GM12878 (cell line): ENCODE results near the gene USP50.

Source experiments
- NBN ChIP-seq: fragments of 450-650 bp; IDR thresholded peaks from 2 replicates; pipeline ENCODE4 v1.6.1; 2016
- NR2C2 ChIP-seq: IDR thresholded peaks from 2 replicates; pipeline ENCODE4 v1.6.1; 2011; ENCODE audit warnings: borderline replicate concordance, low read depth; ENCODE audit not compliant: control insufficient read depth, insufficient read length
- SIN3A ChIP-seq: IDR thresholded peaks from 2 replicates; pipeline ENCODE4 v1.6.1; 2012; ENCODE audit warnings: low read depth, low read length, improper control_type of control experiment
- SMC3 ChIP-seq: IDR thresholded peaks from 2 replicates; pipeline ENCODE4 v1.6.1; 2011; ENCODE audit warnings: low read length, improper control_type of control experiment, borderline replicate concordance
- TF ChIP-seq, protein P1 (sequence below), 3 experiments: IDR thresholded peaks in 2 of 3; conservative IDR thresholded peaks in 1 of 3; 2 replicates each; pipeline ENCODE4 v1.5.1; 2011; ENCODE audit warnings: low read depth in 3 of 3, low read length in 3 of 3, mild to moderate bottlenecking in 3 of 3, control low read depth in 2 of 3, moderate library complexity in 2 of 3, inconsistent platforms in 1 of 3, mixed read lengths in 1 of 3; ENCODE audit not compliant: control insufficient read depth in 2 of 3, insufficient read depth in 1 of 3; ENCODE audit errors: extremely low read depth in 1 of 3
- TF ChIP-seq, protein P2 (sequence below): fragments of 450-650 bp; IDR thresholded peaks from 2 replicates; pipeline ENCODE4 v1.6.1; 2014; ENCODE audit warnings: mild to moderate bottlenecking

DNA sequence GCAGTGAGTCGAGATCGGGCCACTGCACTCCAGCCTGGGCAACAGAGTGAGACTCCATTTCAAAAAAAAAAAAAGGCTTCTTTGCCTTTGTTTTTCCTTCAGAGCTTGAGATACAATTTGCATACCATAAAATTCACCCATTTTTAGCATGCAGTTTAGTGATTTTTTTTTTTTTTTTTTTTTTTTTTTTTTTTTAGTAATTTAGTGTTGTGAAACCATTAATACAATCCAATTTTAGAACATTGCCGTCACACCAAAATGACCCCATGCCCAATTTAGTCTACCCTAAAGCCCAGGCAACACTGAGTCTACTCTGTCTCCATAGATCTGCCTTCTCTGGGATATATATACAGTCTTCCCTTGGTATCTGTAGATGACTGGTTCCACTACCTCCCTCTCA, 61.1 kb downstream of the USP50 start:
- TF ChIP-seq, protein P1, sequence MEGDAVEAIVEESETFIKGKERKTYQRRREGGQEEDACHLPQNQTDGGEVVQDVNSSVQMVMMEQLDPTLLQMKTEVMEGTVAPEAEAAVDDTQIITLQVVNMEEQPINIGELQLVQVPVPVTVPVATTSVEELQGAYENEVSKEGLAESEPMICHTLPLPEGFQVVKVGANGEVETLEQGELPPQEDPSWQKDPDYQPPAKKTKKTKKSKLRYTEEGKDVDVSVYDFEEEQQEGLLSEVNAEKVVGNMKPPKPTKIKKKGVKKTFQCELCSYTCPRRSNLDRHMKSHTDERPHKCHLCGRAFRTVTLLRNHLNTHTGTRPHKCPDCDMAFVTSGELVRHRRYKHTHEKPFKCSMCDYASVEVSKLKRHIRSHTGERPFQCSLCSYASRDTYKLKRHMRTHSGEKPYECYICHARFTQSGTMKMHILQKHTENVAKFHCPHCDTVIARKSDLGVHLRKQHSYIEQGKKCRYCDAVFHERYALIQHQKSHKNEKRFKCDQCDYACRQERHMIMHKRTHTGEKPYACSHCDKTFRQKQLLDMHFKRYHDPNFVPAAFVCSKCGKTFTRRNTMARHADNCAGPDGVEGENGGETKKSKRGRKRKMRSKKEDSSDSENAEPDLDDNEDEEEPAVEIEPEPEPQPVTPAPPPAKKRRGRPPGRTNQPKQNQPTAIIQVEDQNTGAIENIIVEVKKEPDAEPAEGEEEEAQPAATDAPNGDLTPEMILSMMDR (IDR thresholded peaks at IDR 0.05 in 2 of 3, conservative IDR thresholded peaks at IDR 0.05 in 1 of 3; ENCODE audit: control insufficient read depth in 2 of 3, extremely low read depth in 1 of 3, insufficient read depth in 1 of 3, low read depth in 3 of 3, low read length in 3 of 3), result no peak
- TF ChIP-seq NR2C2 (no peak), SMC3 (no peak), SIN3A (no peak), NBN (0 out of 2 replicates have a peak, but pooled peaks have one; percentile 3)
- TF ChIP-seq, protein P2, sequence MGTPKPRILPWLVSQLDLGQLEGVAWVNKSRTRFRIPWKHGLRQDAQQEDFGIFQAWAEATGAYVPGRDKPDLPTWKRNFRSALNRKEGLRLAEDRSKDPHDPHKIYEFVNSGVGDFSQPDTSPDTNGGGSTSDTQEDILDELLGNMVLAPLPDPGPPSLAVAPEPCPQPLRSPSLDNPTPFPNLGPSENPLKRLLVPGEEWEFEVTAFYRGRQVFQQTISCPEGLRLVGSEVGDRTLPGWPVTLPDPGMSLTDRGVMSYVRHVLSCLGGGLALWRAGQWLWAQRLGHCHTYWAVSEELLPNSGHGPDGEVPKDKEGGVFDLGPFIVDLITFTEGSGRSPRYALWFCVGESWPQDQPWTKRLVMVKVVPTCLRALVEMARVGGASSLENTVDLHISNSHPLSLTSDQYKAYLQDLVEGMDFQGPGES, result no peak
